Osteocyte (in vitro differentiated cells): ENCODE measurements around the gene TMEM89. TPM values are rescaled to one million over a fixed set of nuclear protein-coding genes. Genes with fewer than 3 reads are reported as not detected.

Experiments
- DNase-seq: peaks from one replicate; pipeline ENCODE4 v3.0.0; 2021; ENCODE audit warnings: mixed read lengths; ENCODE audit not compliant: unreplicated experiment; ENCODE audit errors: extremely low spot score
- H3K27ac Mint-ChIP-seq: one replicate; pipeline ENCODE4 v1.8.0; 2021; ENCODE audit warnings: mild to moderate bottlenecking, mixed read lengths; ENCODE audit not compliant: unreplicated experiment
- H3K27me3 Mint-ChIP-seq: one replicate; pipeline ENCODE4 v1.8.0; 2021; ENCODE audit warnings: mixed read lengths; ENCODE audit not compliant: unreplicated experiment
- H3K36me3 Mint-ChIP-seq: one replicate; pipeline ENCODE4 v1.8.0; 2021; ENCODE audit warnings: mixed read lengths; ENCODE audit not compliant: unreplicated experiment
- H3K4me1 Mint-ChIP-seq: one replicate; pipeline ENCODE4 v1.8.0; 2021; ENCODE audit warnings: mixed read lengths; ENCODE audit not compliant: unreplicated experiment
- H3K4me3 Mint-ChIP-seq: one replicate; pipeline ENCODE4 v1.8.0; 2021; ENCODE audit warnings: mild to moderate bottlenecking, moderate library complexity, mixed read lengths; ENCODE audit not compliant: unreplicated experiment
- H3K9me3 Mint-ChIP-seq: one replicate; pipeline ENCODE4 v1.8.0; 2021; ENCODE audit warnings: mixed read lengths; ENCODE audit not compliant: unreplicated experiment
- total RNA-seq: library from RNA; stranded (reverse); gene quantifications from 2 replicates; pipeline ENCODE4 v1.2.1, GENCODE V29; 2021
- TF ChIP-seq, protein P1 (sequence below): fragments of 200-600 bp; sonication (generic); IDR thresholded peaks from 2 replicates; pipeline ENCODE4 v1.5.0; 2021; ENCODE audit warnings: antibody characterized with exemption, mild to moderate bottlenecking, moderate library complexity

Gene TMEM89
- total RNA-seq, 1 donor from 2014 or later, result not detected

DNA sequence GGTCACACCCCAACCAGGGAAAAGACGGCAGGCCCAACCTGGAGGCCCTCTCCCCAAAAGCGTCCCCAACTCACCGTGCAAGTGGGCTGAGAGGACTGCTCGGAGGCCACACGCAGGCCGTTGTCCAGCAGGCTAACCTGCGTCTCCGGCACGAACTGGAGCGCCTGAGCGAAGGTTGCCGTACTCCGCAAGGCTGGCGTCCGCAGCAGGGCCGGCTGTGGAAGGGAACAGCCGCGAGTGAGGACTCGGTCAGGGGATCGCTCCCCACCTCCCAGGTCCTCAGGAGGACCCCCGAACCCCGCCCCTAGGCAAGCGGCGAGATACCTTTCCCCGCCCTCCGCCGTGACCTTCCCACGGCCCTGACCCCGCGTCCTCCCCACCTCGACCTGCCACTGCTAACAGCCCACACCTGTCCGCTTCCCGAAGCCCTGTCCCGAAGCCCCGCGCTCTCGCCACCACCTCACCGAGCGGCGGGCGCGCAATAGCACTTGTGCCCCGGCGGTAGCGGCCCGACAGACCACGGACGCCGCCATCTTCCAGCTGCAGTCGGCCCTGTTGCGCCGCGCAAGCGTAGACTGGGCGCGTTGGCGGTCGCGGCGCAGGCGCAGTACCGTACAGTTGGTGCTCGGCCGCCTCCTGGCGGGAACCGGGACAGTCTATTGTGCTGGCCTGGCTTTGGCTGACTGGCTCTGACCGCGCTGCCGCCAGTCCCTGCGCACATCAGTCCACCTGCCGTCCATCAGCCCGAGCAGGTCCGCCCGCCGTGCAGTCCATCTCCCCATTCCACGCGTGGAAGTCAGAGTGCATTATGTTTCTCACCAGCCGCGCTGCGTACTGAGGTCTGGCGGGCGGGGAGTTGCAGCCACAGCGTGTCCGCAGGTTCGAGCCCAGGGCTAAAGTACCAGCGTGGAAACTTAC is 12.2 kb downstream of the TMEM89 start, which contains the start of gene UQCRC1:
UQCRC1 (minus strand) TSS at position 559 of the 918 bp plus-strand sequence; CDS start at position 533, 26 bp downstream.
- peaks cover 22% of the 10 kb centered on the region for H3K36me3 Mint-ChIP-seq
- DNase-seq, result peak; percentile 99
- peaks cover 24% of the 10 kb centered on the region for H3K4me1 Mint-ChIP-seq
- H3K27ac Mint-ChIP-seq, result peak within 1 kb of the TSS; percentile 98
- H3K9me3 Mint-ChIP-seq, result no peaks in the 10 kb centered on the region
- no peaks in the 10 kb centered on the region for H3K27me3 Mint-ChIP-seq
- TF ChIP-seq, protein P1, sequence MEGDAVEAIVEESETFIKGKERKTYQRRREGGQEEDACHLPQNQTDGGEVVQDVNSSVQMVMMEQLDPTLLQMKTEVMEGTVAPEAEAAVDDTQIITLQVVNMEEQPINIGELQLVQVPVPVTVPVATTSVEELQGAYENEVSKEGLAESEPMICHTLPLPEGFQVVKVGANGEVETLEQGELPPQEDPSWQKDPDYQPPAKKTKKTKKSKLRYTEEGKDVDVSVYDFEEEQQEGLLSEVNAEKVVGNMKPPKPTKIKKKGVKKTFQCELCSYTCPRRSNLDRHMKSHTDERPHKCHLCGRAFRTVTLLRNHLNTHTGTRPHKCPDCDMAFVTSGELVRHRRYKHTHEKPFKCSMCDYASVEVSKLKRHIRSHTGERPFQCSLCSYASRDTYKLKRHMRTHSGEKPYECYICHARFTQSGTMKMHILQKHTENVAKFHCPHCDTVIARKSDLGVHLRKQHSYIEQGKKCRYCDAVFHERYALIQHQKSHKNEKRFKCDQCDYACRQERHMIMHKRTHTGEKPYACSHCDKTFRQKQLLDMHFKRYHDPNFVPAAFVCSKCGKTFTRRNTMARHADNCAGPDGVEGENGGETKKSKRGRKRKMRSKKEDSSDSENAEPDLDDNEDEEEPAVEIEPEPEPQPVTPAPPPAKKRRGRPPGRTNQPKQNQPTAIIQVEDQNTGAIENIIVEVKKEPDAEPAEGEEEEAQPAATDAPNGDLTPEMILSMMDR, result peak; percentile 80
- H3K4me3 Mint-ChIP-seq, result peak within 1 kb of the TSS; percentile 99

DNA sequence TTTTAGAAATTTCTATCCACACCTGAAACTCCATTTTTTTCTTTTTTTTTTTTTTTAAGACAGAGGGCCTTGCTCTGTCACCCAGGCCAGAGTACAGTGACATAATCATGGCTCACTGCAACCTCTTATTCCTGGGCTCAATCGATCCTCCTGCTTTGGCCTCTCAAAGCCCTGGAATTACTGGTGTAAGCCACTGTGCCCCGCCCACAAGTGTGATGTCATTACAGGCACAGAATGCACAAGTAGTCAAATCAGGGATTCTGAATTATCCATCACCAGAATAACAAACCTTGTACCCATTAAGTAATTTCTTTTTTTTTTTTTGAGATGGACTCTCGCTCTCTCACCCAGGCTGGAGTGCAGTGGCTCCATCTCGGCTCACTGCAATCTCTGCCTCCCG is 14.1 kb downstream of the TMEM89 start:
- Mint-ChIP-seq H3K27me3 (no peaks in the 10 kb centered on the region), H3K36me3 (peaks cover 35% of the 10 kb centered on the region), H3K9me3 (no peaks in the 10 kb centered on the region), H3K4me1 (peaks cover 17% of the 10 kb centered on the region), H3K4me3 (no peak overlapping the region), H3K27ac (no peak overlapping the region)
- TF ChIP-seq, protein P1, result no peak
- DNase-seq, result no peak

DNA sequence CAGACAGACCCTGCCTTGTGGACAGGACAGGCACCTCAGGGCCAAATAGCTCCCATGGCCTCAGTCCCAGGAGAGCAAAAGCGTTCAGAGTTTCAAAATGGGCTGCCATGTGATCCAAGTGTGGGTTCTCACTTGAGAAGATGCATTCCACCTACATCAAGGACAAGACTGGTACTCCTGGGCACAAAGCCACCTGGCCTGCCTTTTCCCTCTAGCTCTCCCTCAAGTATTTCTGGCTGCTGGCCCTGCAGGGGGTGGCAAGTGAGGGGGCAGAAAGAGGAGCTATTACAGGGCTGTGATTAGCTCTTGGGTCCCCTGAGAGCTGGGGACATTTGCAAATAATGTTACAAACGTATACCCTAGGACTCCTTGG is 20.0 kb downstream of the TMEM89 start:
- Mint-ChIP-seq H3K36me3 (peaks cover 54% of the 10 kb centered on the region), H3K27me3 (no peaks in the 10 kb centered on the region), H3K9me3 (no peaks in the 10 kb centered on the region), H3K4me3 (no peak overlapping the region), H3K4me1 (peaks cover 42% of the 10 kb centered on the region), H3K27ac (no peak overlapping the region)
- DNase-seq, result no peak
- TF ChIP-seq, protein P1, result no peak

DNA sequence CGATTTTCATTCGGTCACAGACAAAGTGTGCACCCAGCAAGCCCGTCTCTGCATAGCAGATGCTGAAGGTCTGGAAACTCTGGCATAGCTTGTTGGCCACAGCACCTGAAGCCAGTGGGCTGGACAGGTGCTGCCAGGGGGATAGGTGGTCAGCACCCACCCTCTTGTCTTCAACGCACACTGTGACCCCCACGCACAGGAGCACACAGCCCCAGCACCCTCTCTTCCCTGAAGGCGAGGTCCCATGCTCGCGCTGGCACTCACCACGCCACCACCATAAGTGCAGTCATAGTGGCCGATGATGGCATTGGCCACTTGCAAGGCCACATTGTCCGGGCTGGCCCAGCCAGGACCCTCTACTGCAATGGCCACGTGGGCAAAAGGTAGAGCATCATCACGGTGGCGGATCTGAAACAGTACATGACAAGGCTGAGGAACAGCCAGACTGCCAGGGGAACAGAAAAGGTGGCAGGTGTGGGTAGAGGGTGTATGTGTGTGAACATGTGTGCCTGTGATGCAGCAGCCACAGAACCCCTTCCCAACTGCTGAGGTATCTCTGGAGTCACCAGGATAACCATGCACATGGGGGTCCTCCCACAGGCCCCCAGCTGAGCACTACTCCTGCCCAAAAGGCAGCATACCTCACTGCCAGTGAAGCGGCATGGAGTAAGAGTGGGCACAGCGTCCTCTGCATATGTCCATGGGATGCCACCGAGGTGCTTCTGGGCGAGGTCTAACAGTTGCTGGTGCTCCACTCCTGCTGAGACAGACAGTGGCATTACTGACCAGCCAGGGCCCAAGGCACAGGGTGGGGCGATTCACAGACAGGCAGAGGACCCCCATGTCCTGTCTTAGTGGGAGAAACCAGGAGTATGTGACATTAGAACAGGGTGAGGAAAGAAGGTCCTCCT is 20.6 kb downstream of the TMEM89 start:
- H3K27me3 Mint-ChIP-seq, result no peaks in the 10 kb centered on the region
- H3K27ac Mint-ChIP-seq, result no peak overlapping the region
- H3K9me3 Mint-ChIP-seq, result no peaks in the 10 kb centered on the region
- H3K36me3 Mint-ChIP-seq, result peaks cover 51% of the 10 kb centered on the region
- peaks cover 48% of the 10 kb centered on the region for H3K4me1 Mint-ChIP-seq
- H3K4me3 Mint-ChIP-seq, result no peak overlapping the region
- TF ChIP-seq, protein P1, result no peak
- DNase-seq, result no peak
